ENCODE data around the gene NDUFV2. TPM values are rescaled to one million over a fixed set of nuclear protein-coding genes. Genes with fewer than 3 reads are reported as not detected.

The NDUFV2 gene
- total RNA-seq, 1 experiment from 2014 or later: 192 TPM

DNA sequence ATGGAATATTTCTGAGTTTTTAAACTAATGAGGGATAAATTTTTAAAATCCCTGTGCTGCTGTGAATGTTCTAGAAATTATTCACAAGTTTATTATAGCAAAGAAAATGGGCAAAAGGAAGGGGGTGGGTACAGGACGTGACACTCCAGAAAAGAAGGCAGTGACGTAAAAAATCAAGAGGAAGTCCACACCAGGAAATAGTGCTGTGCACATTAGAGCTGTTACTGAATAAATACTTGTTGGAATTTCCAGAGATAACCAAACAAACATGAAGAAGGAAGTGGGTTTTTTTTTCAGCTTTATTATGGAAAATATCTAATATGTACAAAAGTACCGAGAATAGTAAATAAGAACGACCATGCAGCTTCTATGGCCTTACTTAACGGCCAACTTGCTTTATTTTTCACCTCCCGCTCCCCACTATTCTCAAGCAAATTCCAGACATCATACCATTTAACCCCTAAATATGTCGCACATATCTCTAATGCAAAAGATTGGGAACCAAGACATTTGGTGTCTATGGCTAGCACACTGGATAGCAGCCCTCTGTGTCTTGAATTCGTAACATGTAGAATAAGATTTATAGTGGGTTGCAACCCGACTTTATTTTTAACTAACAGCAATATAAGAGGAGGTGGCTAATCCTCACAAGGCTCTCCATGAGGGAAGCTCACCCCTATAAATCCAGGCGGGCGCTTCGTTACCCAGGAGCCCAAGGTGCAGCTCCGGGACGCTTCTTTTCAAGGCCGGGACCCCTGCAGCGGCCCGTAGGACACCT is 580 bp upstream of the NDUFV2 start:
- no peaks in the 10 kb centered on the region for H3K9me3 Mint-ChIP-seq (ENCODE audit: unreplicated experiment)
- peak overlapping the region; percentile 80 for H3K4me3 Mint-ChIP-seq (ENCODE audit: unreplicated experiment)
- ChIA-PET POLR2A (interaction anchor here (0.6 to 8.5 kb wide), 32 partner anchors 8 to 1521 kb away, joined by 3 to 449 read pairs (median 5); partner anchors contain the start of gene ANKRD12), CTCF (interaction anchor here (0.6 to 2.5 kb wide), 5 partner anchors 28 to 259 kb away, joined by 3 to 10 read pairs (median 5); no protein-coding TSS in a partner anchor)
- DNase-seq (ENCODE audit: unreplicated experiment): peak; percentile 26
- no peaks in the 10 kb centered on the region for H3K27me3 Mint-ChIP-seq (ENCODE audit: insufficient read depth, unreplicated experiment)
- TF ChIP-seq, protein P1, sequence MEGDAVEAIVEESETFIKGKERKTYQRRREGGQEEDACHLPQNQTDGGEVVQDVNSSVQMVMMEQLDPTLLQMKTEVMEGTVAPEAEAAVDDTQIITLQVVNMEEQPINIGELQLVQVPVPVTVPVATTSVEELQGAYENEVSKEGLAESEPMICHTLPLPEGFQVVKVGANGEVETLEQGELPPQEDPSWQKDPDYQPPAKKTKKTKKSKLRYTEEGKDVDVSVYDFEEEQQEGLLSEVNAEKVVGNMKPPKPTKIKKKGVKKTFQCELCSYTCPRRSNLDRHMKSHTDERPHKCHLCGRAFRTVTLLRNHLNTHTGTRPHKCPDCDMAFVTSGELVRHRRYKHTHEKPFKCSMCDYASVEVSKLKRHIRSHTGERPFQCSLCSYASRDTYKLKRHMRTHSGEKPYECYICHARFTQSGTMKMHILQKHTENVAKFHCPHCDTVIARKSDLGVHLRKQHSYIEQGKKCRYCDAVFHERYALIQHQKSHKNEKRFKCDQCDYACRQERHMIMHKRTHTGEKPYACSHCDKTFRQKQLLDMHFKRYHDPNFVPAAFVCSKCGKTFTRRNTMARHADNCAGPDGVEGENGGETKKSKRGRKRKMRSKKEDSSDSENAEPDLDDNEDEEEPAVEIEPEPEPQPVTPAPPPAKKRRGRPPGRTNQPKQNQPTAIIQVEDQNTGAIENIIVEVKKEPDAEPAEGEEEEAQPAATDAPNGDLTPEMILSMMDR (IDR thresholded peaks at IDR 0.05; ENCODE audit: unreplicated experiment): no peak
- H3K27ac Mint-ChIP-seq (ENCODE audit: low read depth, unreplicated experiment): peak overlapping the region; percentile 86
- intact Hi-C loops (cut with micrococcal nuclease): loop anchor here (1.0 to 2.0 kb wide), 2 partner anchors 15 to 34 kb away; partner anchors contain the start of gene ANKRD12
- peaks cover 35% of the 10 kb centered on the region for H3K4me1 Mint-ChIP-seq (ENCODE audit: insufficient read depth, unreplicated experiment)
- peaks cover 8% of the 10 kb centered on the region for H3K36me3 Mint-ChIP-seq (ENCODE audit: insufficient read depth, unreplicated experiment)
- TSS peak; percentile 86 for BruUV-seq (replicated peaks)

- H3K4me1 Mint-ChIP-seq (ENCODE audit: insufficient read depth, unreplicated experiment): peaks cover 45% of the 10 kb centered on the region
- H3K27me3 Mint-ChIP-seq (ENCODE audit: insufficient read depth, unreplicated experiment): no peaks in the 10 kb centered on the region
Measured at GRCh38 chr18:9103376-9103873, 926 bp downstream of the NDUFV2 start.

GRCh38 chr18:9104244-9104901 is 1.9 kb downstream of the NDUFV2 start:
- peaks cover 50% of the 10 kb centered on the region for H3K4me1 Mint-ChIP-seq (ENCODE audit: insufficient read depth, unreplicated experiment)
- H3K4me3 Mint-ChIP-seq (ENCODE audit: unreplicated experiment): peak overlapping the region; percentile 80
- H3K27ac Mint-ChIP-seq (ENCODE audit: low read depth, unreplicated experiment): peak overlapping the region; percentile 86
- CTCF ChIA-PET: interaction anchor here (0.5 to 2.1 kb wide), 8 partner anchors 12 to 1689 kb away, joined by 3 to 10 read pairs (median 4); no protein-coding TSS in a partner anchor
- intact Hi-C loops (cut with micrococcal nuclease): no loop called here
- POLR2A ChIA-PET: interaction anchor here (0.6 to 8.5 kb wide), 23 partner anchors 11 to 809 kb away, joined by 3 to 449 read pairs (median 7); partner anchors contain the start of genes ANKRD12 and VAPA
- TF ChIP-seq, protein P1 (IDR thresholded peaks at IDR 0.05; ENCODE audit: unreplicated experiment): no peak
- H3K27me3 Mint-ChIP-seq (ENCODE audit: insufficient read depth, unreplicated experiment): no peaks in the 10 kb centered on the region
- no peak for DNase-seq (ENCODE audit: unreplicated experiment)
- no TSS peak for BruUV-seq (replicated peaks)
- H3K36me3 Mint-ChIP-seq (ENCODE audit: insufficient read depth, unreplicated experiment): peaks cover 8% of the 10 kb centered on the region
- H3K9me3 Mint-ChIP-seq (ENCODE audit: unreplicated experiment): no peaks in the 10 kb centered on the region

More at GRCh38 chr18:9103376-9103873, 926 bp downstream of the NDUFV2 start:
- Mint-ChIP-seq H3K4me3 (ENCODE audit: unreplicated experiment) (peak overlapping the region; percentile 80), H3K36me3 (ENCODE audit: insufficient read depth, unreplicated experiment) (peaks cover 8% of the 10 kb centered on the region), H3K9me3 (ENCODE audit: unreplicated experiment) (no peaks in the 10 kb centered on the region), H3K27ac (ENCODE audit: low read depth, unreplicated experiment) (peak overlapping the region; percentile 86)
- no TSS peak for BruUV-seq (replicated peaks)
- intact Hi-C loops (cut with micrococcal nuclease): loop anchor here (1.0 to 2.0 kb wide), 2 partner anchors 13 to 30 kb away; no protein-coding TSS in a partner anchor
- ChIA-PET CTCF (interaction anchor here (0.8 to 2.5 kb wide), 9 partner anchors 9 to 44 kb away, joined by 3 to 10 read pairs (median 4); no protein-coding TSS in a partner anchor), POLR2A (interaction anchor here (0.8 to 8.5 kb wide), 20 partner anchors 12 to 810 kb away, joined by 3 to 449 read pairs (median 7); partner anchors contain the start of genes ANKRD12 and VAPA)
- DNase-seq (ENCODE audit: unreplicated experiment): peak; percentile 34
- TF ChIP-seq, protein P1 (IDR thresholded peaks at IDR 0.05; ENCODE audit: unreplicated experiment): no peak
